Measurements from ENCODE around the gene IL10RB.
"Not testable (repeated sequence)": the region's sequence is repeated elsewhere in the genome, so short reads cannot be mapped to it uniquely, and the experiment has no call there.

The IL10RB gene

DNA sequence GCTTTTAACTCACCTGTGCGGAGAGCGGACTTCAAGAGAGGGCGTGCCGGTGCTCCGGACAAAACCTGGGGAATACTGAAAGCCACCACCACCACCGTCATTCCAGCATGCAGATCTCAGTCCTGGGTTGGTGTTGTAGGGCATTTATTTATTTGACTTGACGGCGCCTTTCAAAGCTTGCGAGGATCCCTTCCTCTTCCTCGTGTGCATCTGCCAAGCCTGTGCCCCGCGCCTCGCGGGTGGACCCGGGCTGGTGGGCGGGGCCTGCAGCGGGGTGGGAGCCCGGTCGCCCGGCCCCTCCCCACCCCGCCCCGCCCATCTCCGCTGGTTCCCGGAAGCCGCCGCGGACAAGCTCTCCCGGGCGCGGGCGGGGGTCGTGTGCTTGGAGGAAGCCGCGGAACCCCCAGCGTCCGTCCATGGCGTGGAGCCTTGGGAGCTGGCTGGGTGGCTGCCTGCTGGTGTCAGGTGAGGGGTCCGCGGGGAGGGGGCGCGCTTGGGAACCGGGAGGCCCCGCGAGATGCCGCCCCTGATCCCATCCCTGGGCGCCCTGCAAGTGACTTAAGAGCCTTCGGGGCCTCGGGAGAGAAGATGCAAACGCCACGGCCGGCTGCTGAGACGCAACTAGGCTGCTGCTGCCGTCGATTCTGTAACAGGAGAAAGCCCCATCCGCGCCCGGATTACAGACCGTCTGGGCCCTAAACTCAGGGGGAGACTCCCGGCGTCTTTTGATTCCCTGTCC lies at the start of gene IL10RB:
IL10RB (plus strand) TSS at position 318 of the 739 bp plus-strand sequence; CDS start at position 417, 99 bp downstream.
- ChIA-PET POLR2A (ENCODE audit: low non-redundant PET) (interaction anchor here (0.5 to 1.0 kb wide), 3 partner anchors 59 to 275 kb away, joined by 3 read pairs; partner anchors contain the start of gene IFNAR1), CTCF (no interaction called here)
- no peak for TF ChIP-seq CTCF (conservative IDR thresholded peaks at IDR 0.05; ENCODE audit: low read depth)
- DNase-seq (ENCODE audit: low spot score): peak; percentile 82
- H3K27ac ChIP-seq: peak within 1 kb of the TSS; percentile 76

- no peak overlapping the region for H3K27ac ChIP-seq
- no peak for TF ChIP-seq CTCF (conservative IDR thresholded peaks at IDR 0.05; ENCODE audit: low read depth)
- ChIA-PET POLR2A (ENCODE audit: low non-redundant PET) (no interaction called here), CTCF (no interaction called here)
- no peak for DNase-seq (ENCODE audit: low spot score)
Measured at GRCh38 chr21:33217138-33217520, 49.0 kb upstream of the IL10RB start.

- TF ChIP-seq CTCF (conservative IDR thresholded peaks at IDR 0.05; ENCODE audit: low read depth): no peak
- CTCF ChIA-PET: no interaction called here
- no peak for DNase-seq (ENCODE audit: low spot score)
- POLR2A ChIA-PET (ENCODE audit: low non-redundant PET): no interaction called here
- H3K27ac ChIP-seq: no peak overlapping the region
Measured at GRCh38 chr21:33219300-33219699, 46.9 kb upstream of the IL10RB start.

GRCh38 chr21:33219954-33220353 lies 46.2 kb upstream of the IL10RB start:
- H3K27ac ChIP-seq: no peak overlapping the region
- DNase-seq (ENCODE audit: low spot score): no peak
- ChIA-PET CTCF (no interaction called here), POLR2A (ENCODE audit: low non-redundant PET) (no interaction called here)
- TF ChIP-seq CTCF (conservative IDR thresholded peaks at IDR 0.05; ENCODE audit: low read depth): no peak

GRCh38 chr21:33225376-33225775 lies 40.8 kb upstream of the IL10RB start:
- POLR2A ChIA-PET (ENCODE audit: low non-redundant PET); H3K27ac ChIP-seq; DNase-seq (ENCODE audit: low spot score); CTCF ChIA-PET: not testable (repeated sequence)

DNA sequence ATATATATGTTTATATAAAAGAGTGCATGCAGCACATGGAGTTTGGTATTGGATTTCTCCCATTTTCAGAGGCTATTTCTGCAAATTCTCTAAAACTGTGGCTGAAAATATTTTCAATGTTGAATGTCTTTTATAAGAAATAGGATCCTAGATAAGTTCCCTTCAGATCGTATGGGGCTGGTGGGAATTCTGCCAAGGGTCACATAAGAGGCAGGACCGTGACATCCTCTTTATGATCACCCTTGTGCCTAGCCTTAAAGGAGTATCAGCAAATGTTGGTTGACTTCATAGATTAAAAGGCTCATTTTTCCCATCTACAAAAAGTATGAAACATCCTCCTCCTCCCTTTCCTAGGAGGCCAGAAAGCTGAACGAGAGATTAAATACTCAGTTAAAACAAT lies 37.7 kb upstream of the IL10RB start:
- H3K27ac ChIP-seq: no peak overlapping the region
- no peak for TF ChIP-seq CTCF (conservative IDR thresholded peaks at IDR 0.05; ENCODE audit: low read depth)
- POLR2A ChIA-PET (ENCODE audit: low non-redundant PET): no interaction called here
- CTCF ChIA-PET: no interaction called here
- no peak for DNase-seq (ENCODE audit: low spot score)

GRCh38 chr21:33229099-33229783 lies 36.9 kb upstream of the IL10RB start:
- no peak for TF ChIP-seq CTCF (conservative IDR thresholded peaks at IDR 0.05; ENCODE audit: low read depth)
- no peak for DNase-seq (ENCODE audit: low spot score)
- CTCF ChIA-PET: interaction anchor here (0.6 kb wide), 1 partner anchor 208 kb away, joined by 6 read pairs; no protein-coding TSS in a partner anchor

More at GRCh38 chr21:33229099-33229783, 36.9 kb upstream of the IL10RB start:
- peak overlapping the region; percentile 84 for H3K27ac ChIP-seq
- POLR2A ChIA-PET (ENCODE audit: low non-redundant PET): no interaction called here

Data from RWPE1 (cell line).